ENCODE measurements around the gene ADARB2. TPM values are rescaled to one million over a fixed set of nuclear protein-coding genes. Genes with fewer than 3 reads are reported as not detected.

Gene ADARB2
- total RNA-seq, 6 donors from 2014 or later, result 0.69 to 5.2 (median 1.8) TPM

- no peaks in the 10 kb centered on the region for H3K9me3 ChIP-seq
- WGBS, 2 donors, result 81 to 91% methylated on average over 13 to 31 of the region's 31 CpGs
- ATAC-seq (ENCODE audit: low FRiP score in 2 of 2), result no peak
- H3K27ac ChIP-seq, result no peak overlapping the region
- TF ChIP-seq CTCF (IDR thresholded peaks at IDR 0.05) (no peak), POLR2A (IDR thresholded peaks at IDR 0.05) (no peak), EP300 (IDR thresholded peaks at IDR 0.05) (no peak), POLR2AphosphoS5 (IDR thresholded peaks at IDR 0.05) (no peak)
- no peaks in the 10 kb centered on the region for H3K27me3 ChIP-seq
- no peak overlapping the region for H3K4me3 ChIP-seq
- no peaks in the 10 kb centered on the region for H3K36me3 ChIP-seq
- H3K4me1 ChIP-seq, result no peaks in the 10 kb centered on the region
- peak in 1 of 2 donors; percentile 76 for DNase-seq
Measured at GRCh38 chr10:1216574-1217236, 520.6 kb downstream of the ADARB2 start.

GRCh38 chr10:1215862-1216573 lies 521.3 kb downstream of the ADARB2 start:
- TF ChIP-seq CTCF (IDR thresholded peaks at IDR 0.05), result no peak
- no peak for TF ChIP-seq EP300 (IDR thresholded peaks at IDR 0.05)
- no peak for TF ChIP-seq POLR2AphosphoS5 (IDR thresholded peaks at IDR 0.05)
- no peak for TF ChIP-seq POLR2A (IDR thresholded peaks at IDR 0.05)
- H3K36me3 ChIP-seq, result no peaks in the 10 kb centered on the region
- H3K4me1 ChIP-seq, result no peaks in the 10 kb centered on the region
- DNase-seq (no peak), ATAC-seq (ENCODE audit: low FRiP score in 2 of 2) (peak in 1 of 2 donors; percentile 8)
- H3K27me3 ChIP-seq, result no peaks in the 10 kb centered on the region
- 85 to 87% methylated on average over 16 to 22 of the region's 22 CpGs for WGBS, 2 donors
- no peak overlapping the region for H3K4me3 ChIP-seq
- no peak overlapping the region for H3K27ac ChIP-seq
- H3K9me3 ChIP-seq, result no peaks in the 10 kb centered on the region

- Histone ChIP-seq H3K36me3 (no peaks in the 10 kb centered on the region), H3K4me3 (no peak overlapping the region), H3K27me3 (no peaks in the 10 kb centered on the region), H3K4me1 (no peaks in the 10 kb centered on the region), H3K27ac (no peak overlapping the region), H3K9me3 (no peaks in the 10 kb centered on the region)
- ATAC-seq (ENCODE audit: low FRiP score in 2 of 2), result no peak
- DNase-seq, result peak in 1 of 2 donors; percentile 58
- 88 to 91% methylated on average over 3 to 16 of the region's 16 CpGs for WGBS, 2 donors
- TF ChIP-seq CTCF (IDR thresholded peaks at IDR 0.05), result no peak
Measured at GRCh38 chr10:1214882-1215540, 522.3 kb downstream of the ADARB2 start.

- Histone ChIP-seq H3K4me1 (no peaks in the 10 kb centered on the region), H3K27ac (no peak overlapping the region), H3K27me3 (no peaks in the 10 kb centered on the region), H3K9me3 (no peaks in the 10 kb centered on the region), H3K4me3 (no peak overlapping the region), H3K36me3 (no peaks in the 10 kb centered on the region)
- WGBS, 2 donors, result 90 to 93% methylated on average over 15 to 25 of the region's 28 CpGs
- DNase-seq, result no peak
- no peak for ATAC-seq (ENCODE audit: low FRiP score in 2 of 2)
- TF ChIP-seq POLR2A (IDR thresholded peaks at IDR 0.05) (no peak), POLR2AphosphoS5 (IDR thresholded peaks at IDR 0.05) (no peak), CTCF (IDR thresholded peaks at IDR 0.05) (no peak), EP300 (IDR thresholded peaks at IDR 0.05) (no peak)
Measured at GRCh38 chr10:1214071-1214675, 523.2 kb downstream of the ADARB2 start.
